Transverse colon (tissue), 4 donors: Measurements from ENCODE around the gene PMIS2. TPM values are rescaled to one million over a fixed set of nuclear protein-coding genes. Genes with fewer than 3 reads are reported as not detected.

Experiments used
- DNase-seq: peaks from one replicate; pipeline ENCODE4 v3.0.0-alpha.2; 2019
- H3K27ac ChIP-seq, 4 donors: fragments of 200-600 bp; sonication (generic); 2 replicates each; pipeline ENCODE4 v1.5.1; 2016 to 2018; ENCODE audit warnings: inconsistent platforms in 4 of 4
- H3K27me3 ChIP-seq: fragments of 200-600 bp; sonication (generic); 2 replicates; pipeline ENCODE4 v1.5.1; 2017; ENCODE audit warnings: inconsistent platforms
- H3K36me3 ChIP-seq, 4 donors: fragments of 200-600 bp; sonication (generic); 2 replicates each; pipeline ENCODE4 v1.5.1; 2017 to 2019; ENCODE audit warnings: inconsistent platforms in 4 of 4
- H3K4me1 ChIP-seq, 4 donors: fragments of 200-600 bp; sonication (generic); 2 replicates each; pipeline ENCODE4 v1.5.1; 2017 to 2020; ENCODE audit warnings: inconsistent platforms in 4 of 4
- H3K4me3 ChIP-seq, 4 donors: fragments of 200-600 bp; sonication (generic); 1 replicate in 1 of 4; 2 replicates in 3 of 4; pipeline versions ENCODE4 v1.5.1 to v1.6.1; 2017 to 2019; ENCODE audit warnings: inconsistent platforms in 4 of 4
- H3K9me3 ChIP-seq, 2 donors: fragments of 200-600 bp; sonication (generic); 2 replicates each; pipeline ENCODE4 v1.5.1; 2017 to 2019; ENCODE audit warnings: inconsistent platforms in 2 of 2
- CTCF ChIP-seq, 5 experiments: fragments of 200-600 bp in 3 of 5; fragments of 450-650 bp in 2 of 5; sonication (generic) in 3 of 5; IDR thresholded peaks; 1 replicate in 2 of 5; 2 replicates in 3 of 5; pipeline ENCODE4 v1.5.1; 2016 to 2017; ENCODE audit warnings: antibody characterized with exemption in 5 of 5, inconsistent platforms in 3 of 5, mild to moderate bottlenecking in 2 of 5, moderate library complexity in 1 of 5
- EP300 ChIP-seq: sonication (generic); formaldehyde crosslinking; IDR thresholded peaks from one replicate; pipeline ENCODE4 v1.6.1; 2017; ENCODE audit warnings: antibody characterized with exemption, low read depth
- POLR2A ChIP-seq: fragments of 450-650 bp; IDR thresholded peaks from one replicate; pipeline ENCODE4 v1.6.1; 2016; ENCODE audit warnings: antibody characterized with exemption, mild to moderate bottlenecking, moderate library complexity
- POLR2AphosphoS5 ChIP-seq, 3 donors: sonication (generic); formaldehyde crosslinking; IDR thresholded peaks; one replicate each; pipeline ENCODE4 v1.6.1; 2016; ENCODE audit warnings: antibody characterized with exemption in 3 of 3
- WGBS, 2 donors: methylation state at CpG; one replicate each; pipeline ENCODE4 v1.1.5; 2018; ENCODE audit warnings: low coverage in 1 of 2; 5-methylcytosine and 5-hydroxymethylcytosine counted together
- in situ Hi-C, 4 donors: fragments of 200-750 bp; cut with MboI; loops; one replicate each; pipeline versions ENCODE4 v1.15.0 to v1.15.1; 2017; ENCODE audit warnings: low sequenced_read_pairs in 3 of 4, low pct_ligation_motif_present in 1 of 4, low pct_unique_long_range_greater_than_20kb in 1 of 4
- intact Hi-C: fragments of 100-400 bp; cut with DNase I; formaldehyde crosslinking; loops from one replicate; pipeline ENCODE4 v1.15.1; 2023; ENCODE audit warnings: low total_unique reads
- total RNA-seq, 4 donors: library from RNA; depleted of rRNA; stranded (reverse); fragments of >200 nt; gene quantifications; one replicate each; pipeline ENCODE4 v1.1.0, GENCODE V29; 2016

The PMIS2 gene
- total RNA-seq, 4 donors from 2014 or later = not detected

GRCh38 chr19:35553385-35554000 lies 32.5 kb upstream of the PMIS2 start:
- intact Hi-C loops = no loop called here
- no peaks in the 10 kb centered on the region for H3K9me3 ChIP-seq
- no peak for DNase-seq
- H3K4me1 ChIP-seq = peaks cover 0 to 11% (median 8%) of the 10 kb centered on the region in 4 donors
- TF ChIP-seq POLR2A (no peak), EP300 (no peak), CTCF (IDR thresholded peaks at IDR 0.05) (no peak), POLR2AphosphoS5 (IDR thresholded peaks at IDR 0.05) (no peak)
- peaks cover 13% of the 10 kb centered on the region for H3K27me3 ChIP-seq
- WGBS, 2 donors = 62 to 74% methylated on average over 3 to 14 of the region's 14 CpGs
- no peak overlapping the region for H3K4me3 ChIP-seq
- in situ Hi-C loops = no loop called here
- H3K36me3 ChIP-seq = no peaks in the 10 kb centered on the region
- H3K27ac ChIP-seq = no peak overlapping the region

GRCh38 chr19:35554076-35554475 lies 31.9 kb upstream of the PMIS2 start:
- peaks cover 0 to 12% (median 9%) of the 10 kb centered on the region in 4 donors for H3K4me1 ChIP-seq
- 63 to 67% methylated on average over 3 to 5 of the region's 5 CpGs for WGBS, 2 donors
- DNase-seq = no peak
- TF ChIP-seq CTCF (IDR thresholded peaks at IDR 0.05) (no peak), POLR2AphosphoS5 (IDR thresholded peaks at IDR 0.05) (no peak), POLR2A (no peak), EP300 (no peak)
- H3K27me3 ChIP-seq = peaks cover 19% of the 10 kb centered on the region
- in situ Hi-C loops (no loop called here), intact Hi-C loops (no loop called here)
- no peak overlapping the region for H3K4me3 ChIP-seq
- no peaks in the 10 kb centered on the region for H3K9me3 ChIP-seq
- no peak overlapping the region for H3K27ac ChIP-seq
- H3K36me3 ChIP-seq = no peaks in the 10 kb centered on the region

DNA sequence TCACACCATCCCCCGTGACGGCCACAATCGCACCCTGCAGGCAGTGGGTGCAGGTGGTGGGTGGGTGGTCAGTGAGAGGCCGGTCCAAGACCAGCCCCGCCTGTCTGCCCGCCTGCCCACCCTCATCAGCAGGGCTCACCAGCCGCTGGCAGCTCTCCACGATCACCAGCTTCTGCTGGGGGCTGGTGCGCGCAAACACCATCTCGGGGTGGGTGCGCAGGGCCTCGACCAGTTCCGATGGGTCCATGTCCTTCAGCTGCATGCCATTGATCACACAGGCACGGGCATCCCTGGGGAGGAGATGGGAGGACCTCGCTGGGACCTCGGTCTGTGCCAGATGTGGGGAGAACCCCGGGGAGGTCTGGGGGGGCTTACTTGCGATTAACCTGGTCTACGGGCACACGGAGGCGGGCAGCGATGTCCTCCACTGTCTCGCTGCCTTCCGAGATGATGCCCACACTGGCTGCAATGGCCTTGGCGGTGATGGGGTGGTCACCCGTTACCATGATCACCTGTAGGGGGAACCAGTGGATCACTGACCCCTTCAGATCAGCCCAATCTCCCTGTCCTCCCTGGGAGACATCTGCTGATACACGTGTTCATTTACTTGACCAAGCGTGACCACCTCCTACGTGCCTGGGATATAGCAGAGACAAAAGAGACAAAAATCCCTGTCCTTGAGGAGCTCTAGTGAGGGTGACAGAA lies 30.5 kb upstream of the PMIS2 start:
- 65 to 78% methylated on average over 2 to 26 of the region's 30 CpGs for WGBS, 2 donors
- H3K27ac ChIP-seq = no peak overlapping the region
- no peak for DNase-seq
- no peaks in the 10 kb centered on the region for H3K36me3 ChIP-seq
- intact Hi-C loops = no loop called here
- no peaks in the 10 kb centered on the region for H3K9me3 ChIP-seq
- H3K4me1 ChIP-seq = peaks cover 0 to 12% (median 9%) of the 10 kb centered on the region in 4 donors
- TF ChIP-seq POLR2AphosphoS5 (IDR thresholded peaks at IDR 0.05) (no peak), POLR2A (no peak), CTCF (IDR thresholded peaks at IDR 0.05) (no peak), EP300 (no peak)
- in situ Hi-C loops = no loop called here
- peaks cover 32% of the 10 kb centered on the region for H3K27me3 ChIP-seq
- no peak overlapping the region for H3K4me3 ChIP-seq

- TF ChIP-seq CTCF (IDR thresholded peaks at IDR 0.05) (no peak), EP300 (no peak), POLR2A (no peak), POLR2AphosphoS5 (IDR thresholded peaks at IDR 0.05) (no peak)
- Histone ChIP-seq H3K9me3 (no peaks in the 10 kb centered on the region), H3K4me1 (peaks cover 0 to 12% (median 9%) of the 10 kb centered on the region in 4 donors), H3K4me3 (no peak overlapping the region), H3K36me3 (no peaks in the 10 kb centered on the region), H3K27ac (no peak overlapping the region), H3K27me3 (peaks cover 38% of the 10 kb centered on the region)
- in situ Hi-C loops = no loop called here
- WGBS, 2 donors = 67 to 85% methylated on average over 2 to 9 of the region's 9 CpGs
- intact Hi-C loops = no loop called here
- no peak for DNase-seq
Observed at GRCh38 chr19:35556025-35556590, 29.9 kb upstream of the PMIS2 start.
